ENCODE measurements around the gene MYO18A.

Gene MYO18A

GRCh38 chr17:29057361-29057760, 122.8 kb downstream of the MYO18A start:
- in situ Hi-C loops (cut with HindIII; ENCODE audit: low sequenced_read_pairs) = no loop called here
- no peak for TF ChIP-seq CTCF (IDR thresholded peaks at IDR 0.05; ENCODE audit: low read depth, low read length)
- no peak for DNase-seq (ENCODE audit: low read depth, low spot score)
- no peak overlapping the region for H3K4me3 ChIP-seq (ENCODE audit: low read depth, low read length)

DNA sequence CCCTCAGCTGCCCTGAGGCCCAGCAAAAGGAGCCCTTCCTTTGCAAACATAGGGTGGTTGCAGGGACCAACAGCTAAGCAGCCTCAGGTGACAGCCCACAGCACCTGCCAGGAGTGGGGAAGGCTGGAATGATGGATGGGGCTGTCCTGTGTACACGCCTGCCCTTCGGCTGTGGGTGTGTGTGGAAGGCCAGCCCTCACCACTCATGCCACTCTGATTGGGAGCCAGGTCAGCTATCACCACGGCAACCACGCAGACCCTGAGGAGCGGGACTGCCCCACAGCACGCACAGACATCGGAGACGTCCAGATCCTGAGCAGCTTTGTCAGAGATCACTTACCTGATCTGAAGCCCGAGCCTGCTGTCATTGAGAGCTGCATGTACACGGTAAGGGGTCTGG, 125.4 kb downstream of the MYO18A start:
- no peak for DNase-seq (ENCODE audit: low read depth, low spot score)
- no peak for TF ChIP-seq CTCF (IDR thresholded peaks at IDR 0.05; ENCODE audit: low read depth, low read length)
- in situ Hi-C loops (cut with HindIII; ENCODE audit: low sequenced_read_pairs) = no loop called here
- H3K4me3 ChIP-seq (ENCODE audit: low read depth, low read length) = no peak overlapping the region

GRCh38 chr17:29051731-29052130, 128.5 kb downstream of the MYO18A start:
- no peak for TF ChIP-seq CTCF (IDR thresholded peaks at IDR 0.05; ENCODE audit: low read depth, low read length)
- no peak for DNase-seq (ENCODE audit: low read depth, low spot score)
- H3K4me3 ChIP-seq (ENCODE audit: low read depth, low read length) = no peak overlapping the region
- in situ Hi-C loops (cut with HindIII; ENCODE audit: low sequenced_read_pairs) = no loop called here

DNA sequence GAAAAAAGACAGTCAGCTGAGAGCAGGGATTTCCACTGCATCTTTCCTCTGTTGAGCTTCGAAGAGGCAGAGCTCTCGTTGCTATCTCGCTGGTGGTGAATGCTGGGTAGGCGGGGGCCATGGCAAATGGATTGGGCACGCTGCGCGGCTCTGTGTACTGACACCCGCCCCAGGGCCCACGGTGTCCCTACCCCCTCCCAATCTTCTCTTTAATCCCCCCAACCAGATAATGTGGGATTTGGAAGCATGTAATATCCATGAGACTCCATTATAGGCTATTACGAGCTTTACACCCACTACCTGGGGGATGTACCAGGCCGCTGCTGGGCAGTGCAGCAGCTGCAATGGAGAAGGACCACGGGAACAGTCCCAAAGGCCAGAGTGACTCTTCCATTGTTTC, 129.0 kb downstream of the MYO18A start:
- H3K4me3 ChIP-seq (ENCODE audit: low read depth, low read length) = no peak overlapping the region
- in situ Hi-C loops (cut with HindIII; ENCODE audit: low sequenced_read_pairs) = no loop called here
- DNase-seq (ENCODE audit: low read depth, low spot score) = no peak
- TF ChIP-seq CTCF (IDR thresholded peaks at IDR 0.05; ENCODE audit: low read depth, low read length) = no peak

DNA sequence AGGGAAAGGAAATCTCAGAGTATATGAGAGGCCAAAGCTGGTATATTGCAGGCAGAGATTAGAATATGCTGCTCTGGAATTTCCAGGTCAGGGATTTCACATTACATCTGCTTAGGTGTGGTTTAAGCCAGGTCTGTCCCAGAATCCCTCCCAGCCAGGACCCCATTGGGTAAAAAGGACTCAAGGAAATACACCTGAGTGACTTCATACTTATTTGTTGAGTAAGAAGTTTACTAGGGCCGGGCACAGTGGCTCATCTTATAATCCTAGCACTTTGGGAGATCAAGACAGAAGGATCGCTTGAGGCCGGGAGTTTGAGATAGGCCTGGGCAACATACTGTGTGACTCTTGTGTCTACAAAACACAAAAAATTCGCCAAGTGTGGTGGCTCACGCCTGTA, 130.0 kb downstream of the MYO18A start:
- no peak overlapping the region for H3K4me3 ChIP-seq (ENCODE audit: low read depth, low read length)
- DNase-seq (ENCODE audit: low read depth, low spot score) = no peak
- in situ Hi-C loops (cut with HindIII; ENCODE audit: low sequenced_read_pairs) = no loop called here
- TF ChIP-seq CTCF (IDR thresholded peaks at IDR 0.05; ENCODE audit: low read depth, low read length) = no peak

- in situ Hi-C loops (cut with HindIII; ENCODE audit: low sequenced_read_pairs) = no loop called here
- H3K4me3 ChIP-seq (ENCODE audit: low read depth, low read length) = no peak overlapping the region
- no peak for DNase-seq (ENCODE audit: low read depth, low spot score)
- TF ChIP-seq CTCF (IDR thresholded peaks at IDR 0.05; ENCODE audit: low read depth, low read length) = no peak
Observed at GRCh38 chr17:29049541-29050145, 130.6 kb downstream of the MYO18A start.
